ENCODE results near the gene ZNF394.

The ZNF394 gene

GRCh38 chr7:99469381-99470065 is 30.6 kb downstream of the ZNF394 start:
- Histone ChIP-seq H3K79me2 (ENCODE audit: insufficient read depth, low read length) (peaks cover 29% of the 10 kb centered on the region), H3K27me3 (ENCODE audit: insufficient read depth, low read length) (no peaks in the 10 kb centered on the region), H3K4me3 (ENCODE audit: low read depth, low read length, poor library complexity, severe bottlenecking) (no peak overlapping the region), H4K20me1 (ENCODE audit: insufficient read depth, low read length) (no peaks in the 10 kb centered on the region), H3F3A (ENCODE audit: insufficient read depth, low read length) (no peaks in the 10 kb centered on the region), H3K4me2 (ENCODE audit: low read length) (no peak overlapping the region), H3K9me2 (ENCODE audit: low read depth, low read length) (no peaks in the 10 kb centered on the region), H3K4me1 (ENCODE audit: insufficient read depth, low read length, severe bottlenecking) (peaks cover 41% of the 10 kb centered on the region), H3K27ac (ENCODE audit: low read depth, low read length, poor library complexity, severe bottlenecking) (no peak overlapping the region), H3K9me3 (ENCODE audit: low read length) (no peaks in the 10 kb centered on the region), H3K9ac (ENCODE audit: low read length) (no peak overlapping the region), H3K36me3 (ENCODE audit: insufficient read depth, low read length) (peaks cover 6% of the 10 kb centered on the region; the same call in 1 of the 2 replicates), H2AFZ (ENCODE audit: low read length) (no peak overlapping the region)
- no peak for TF ChIP-seq EZH2 (IDR thresholded peaks at IDR 0.05; ENCODE audit: borderline replicate concordance, low read length)
- TF ChIP-seq CTCF (IDR thresholded peaks at IDR 0.05; ENCODE audit: low read length): no peak

- Histone ChIP-seq H4K20me1 (ENCODE audit: insufficient read depth, low read length) (no peaks in the 10 kb centered on the region), H2AFZ (ENCODE audit: low read length) (no peak overlapping the region), H3K4me1 (ENCODE audit: insufficient read depth, low read length, severe bottlenecking) (peaks cover 33% of the 10 kb centered on the region), H3K36me3 (ENCODE audit: insufficient read depth, low read length) (peaks cover 16% of the 10 kb centered on the region), H3K9me3 (ENCODE audit: low read length) (no peaks in the 10 kb centered on the region), H3K4me3 (ENCODE audit: low read depth, low read length, poor library complexity, severe bottlenecking) (no peak overlapping the region), H3K9ac (ENCODE audit: low read length) (no peak overlapping the region), H3K4me2 (ENCODE audit: low read length) (no peak overlapping the region), H3F3A (ENCODE audit: insufficient read depth, low read length) (no peaks in the 10 kb centered on the region), H3K79me2 (ENCODE audit: insufficient read depth, low read length) (peaks cover 29% of the 10 kb centered on the region), H3K27me3 (ENCODE audit: insufficient read depth, low read length) (no peaks in the 10 kb centered on the region), H3K9me2 (ENCODE audit: low read depth, low read length) (no peaks in the 10 kb centered on the region), H3K27ac (ENCODE audit: low read depth, low read length, poor library complexity, severe bottlenecking) (no peak overlapping the region)
- TF ChIP-seq EZH2 (IDR thresholded peaks at IDR 0.05; ENCODE audit: borderline replicate concordance, low read length) (no peak), CTCF (IDR thresholded peaks at IDR 0.05; ENCODE audit: low read length) (no peak)
These were observed 31.7 kb downstream of the ZNF394 start for GRCh38 chr7:99468336-99468918.

- H3K4me1 ChIP-seq (ENCODE audit: insufficient read depth, low read length, severe bottlenecking): peaks cover 26% of the 10 kb centered on the region
- TF ChIP-seq EZH2 (IDR thresholded peaks at IDR 0.05; ENCODE audit: borderline replicate concordance, low read length) (no peak), CTCF (IDR thresholded peaks at IDR 0.05; ENCODE audit: low read length) (no peak)
- H3K9me3 ChIP-seq (ENCODE audit: low read length): no peaks in the 10 kb centered on the region
- H2AFZ ChIP-seq (ENCODE audit: low read length): no peak overlapping the region
- no peaks in the 10 kb centered on the region for H3F3A ChIP-seq (ENCODE audit: insufficient read depth, low read length)
- H3K9me2 ChIP-seq (ENCODE audit: low read depth, low read length): no peaks in the 10 kb centered on the region
- peaks cover 50% of the 10 kb centered on the region for H3K79me2 ChIP-seq (ENCODE audit: insufficient read depth, low read length)
- peak overlapping the region; percentile 94 for H3K9ac ChIP-seq (ENCODE audit: low read length)
- peaks cover 44% of the 10 kb centered on the region for H3K36me3 ChIP-seq (ENCODE audit: insufficient read depth, low read length)
- no peaks in the 10 kb centered on the region for H4K20me1 ChIP-seq (ENCODE audit: insufficient read depth, low read length)
- H3K4me2 ChIP-seq (ENCODE audit: low read length): peak overlapping the region; percentile 97
- H3K27ac ChIP-seq (ENCODE audit: low read depth, low read length, poor library complexity, severe bottlenecking): peak overlapping the region; percentile 40
- peak overlapping the region; percentile 87 for H3K4me3 ChIP-seq (ENCODE audit: low read depth, low read length, poor library complexity, severe bottlenecking)
- H3K27me3 ChIP-seq (ENCODE audit: insufficient read depth, low read length): no peaks in the 10 kb centered on the region
These were observed 34.7 kb downstream of the ZNF394 start for GRCh38 chr7:99465421-99465768.

Data from OCI-LY1 (cell line).